ENCODE data around the gene GRK5.

DNA sequence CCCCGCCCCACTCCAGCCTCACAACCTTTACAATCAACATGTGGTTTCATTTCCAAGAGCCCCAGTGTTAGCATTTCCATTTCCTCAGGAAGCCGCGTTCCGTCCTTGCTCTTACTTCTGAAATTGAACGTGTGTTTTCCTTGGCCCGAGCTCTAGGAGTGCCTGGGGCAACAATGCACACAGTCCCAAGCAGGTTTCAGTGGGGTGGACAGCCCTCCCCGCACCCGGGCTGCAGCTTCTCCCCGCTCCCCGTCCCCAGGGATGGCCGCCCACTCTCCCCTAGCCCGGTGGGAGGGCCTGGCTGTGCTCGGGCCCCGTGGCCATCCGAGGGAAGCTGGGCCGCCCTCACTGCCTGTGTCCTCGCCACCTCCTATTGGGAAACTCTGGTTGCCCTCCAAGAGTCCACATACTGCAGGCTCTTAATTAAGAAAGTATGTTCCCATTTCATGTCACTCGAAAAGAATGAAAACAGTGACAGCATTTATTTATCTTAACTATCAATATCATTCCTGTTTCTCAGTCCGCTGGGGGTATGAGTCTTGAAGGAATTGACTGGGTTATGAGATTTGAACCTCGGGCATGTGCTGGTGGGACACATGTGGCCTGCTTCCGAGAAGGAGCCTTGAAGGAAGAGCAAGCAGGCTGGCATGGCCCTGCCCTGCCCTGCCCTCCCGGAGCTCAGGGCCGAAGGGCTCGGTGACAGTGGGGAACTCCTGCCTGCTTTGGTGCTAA, 163.8 kb downstream of the GRK5 start:
- TF ChIP-seq, protein P1, sequence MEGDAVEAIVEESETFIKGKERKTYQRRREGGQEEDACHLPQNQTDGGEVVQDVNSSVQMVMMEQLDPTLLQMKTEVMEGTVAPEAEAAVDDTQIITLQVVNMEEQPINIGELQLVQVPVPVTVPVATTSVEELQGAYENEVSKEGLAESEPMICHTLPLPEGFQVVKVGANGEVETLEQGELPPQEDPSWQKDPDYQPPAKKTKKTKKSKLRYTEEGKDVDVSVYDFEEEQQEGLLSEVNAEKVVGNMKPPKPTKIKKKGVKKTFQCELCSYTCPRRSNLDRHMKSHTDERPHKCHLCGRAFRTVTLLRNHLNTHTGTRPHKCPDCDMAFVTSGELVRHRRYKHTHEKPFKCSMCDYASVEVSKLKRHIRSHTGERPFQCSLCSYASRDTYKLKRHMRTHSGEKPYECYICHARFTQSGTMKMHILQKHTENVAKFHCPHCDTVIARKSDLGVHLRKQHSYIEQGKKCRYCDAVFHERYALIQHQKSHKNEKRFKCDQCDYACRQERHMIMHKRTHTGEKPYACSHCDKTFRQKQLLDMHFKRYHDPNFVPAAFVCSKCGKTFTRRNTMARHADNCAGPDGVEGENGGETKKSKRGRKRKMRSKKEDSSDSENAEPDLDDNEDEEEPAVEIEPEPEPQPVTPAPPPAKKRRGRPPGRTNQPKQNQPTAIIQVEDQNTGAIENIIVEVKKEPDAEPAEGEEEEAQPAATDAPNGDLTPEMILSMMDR (IDR thresholded peaks at IDR 0.05): no peak
- TF ChIP-seq TCF7L2 (IDR thresholded peaks at IDR 0.05; ENCODE audit: low read depth, low read length): no peak

All from Panc1 (cell line).